ENCODE measurements around the gene SMYD3.
"Not testable (repeated sequence)": the region's sequence is repeated elsewhere in the genome, so short reads cannot be mapped to it uniquely, and the experiment has no call there.

Gene SMYD3

GRCh38 chr1:246416261-246416660, 90.8 kb downstream of the SMYD3 start:
- DNase-seq (ENCODE audit: low read depth in 2 of 2) = no peak

GRCh38 chr1:246415028-246415427, 92.1 kb downstream of the SMYD3 start:
- no peak for DNase-seq (ENCODE audit: low read depth in 2 of 2)

DNA sequence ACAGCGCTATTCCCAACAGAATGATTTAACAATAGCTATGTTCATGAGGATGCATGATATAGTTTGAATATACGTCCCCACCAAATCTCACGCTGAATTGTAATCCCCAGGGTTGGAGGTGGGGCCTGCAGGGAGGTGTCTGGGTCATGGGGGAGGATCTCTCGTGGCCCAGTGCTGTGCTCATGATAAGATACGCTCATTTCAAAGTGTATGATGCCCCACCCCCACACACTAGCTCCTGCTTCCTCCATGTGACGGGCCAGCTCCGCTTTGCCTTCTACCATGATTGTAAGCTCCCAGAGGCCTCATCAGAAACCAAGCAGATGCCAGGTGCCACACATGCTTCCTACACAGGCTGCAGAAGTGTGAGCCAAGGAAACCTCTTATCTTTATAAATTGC, 93.6 kb downstream of the SMYD3 start:
- DNase-seq (ENCODE audit: low read depth in 2 of 2) = no peak

GRCh38 chr1:246404078-246404477, 103.0 kb downstream of the SMYD3 start:
- no peak for DNase-seq (ENCODE audit: low read depth in 2 of 2)

DNA sequence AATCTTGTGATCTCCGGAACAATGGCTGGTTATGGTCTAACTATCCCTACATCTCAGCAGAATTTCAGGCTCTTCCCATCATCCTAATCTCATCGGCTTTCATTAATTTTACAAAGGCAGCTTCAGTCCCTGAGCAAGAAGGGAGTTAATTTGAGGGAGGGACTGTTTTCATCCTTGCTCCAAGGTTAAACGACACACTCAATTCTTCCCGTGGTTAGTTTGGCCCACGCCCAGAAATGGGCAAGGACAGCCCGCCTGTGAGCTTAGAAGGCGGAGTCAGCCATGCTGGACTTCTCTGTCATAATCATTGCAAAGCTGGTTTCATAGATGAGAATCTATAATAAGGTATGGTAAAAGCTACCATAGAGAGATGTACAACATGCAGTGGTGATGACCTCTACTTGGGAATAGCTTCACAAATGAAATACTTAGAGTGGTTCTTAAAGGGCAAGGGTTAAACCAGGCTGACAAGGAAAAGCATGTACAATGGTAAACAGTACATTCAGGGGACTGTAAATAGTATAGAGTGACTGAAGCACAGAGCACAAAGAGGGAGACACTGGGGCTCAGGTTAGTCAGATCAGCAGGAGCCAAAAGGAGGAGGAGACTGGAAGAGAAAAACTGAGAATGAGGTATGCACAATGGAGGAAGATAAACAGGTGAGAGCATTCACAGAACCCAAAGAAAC, 108.8 kb downstream of the SMYD3 start:
- DNase-seq (ENCODE audit: low read depth in 2 of 2) = no peak

GRCh38 chr1:246397046-246397445, 110.0 kb downstream of the SMYD3 start:
- DNase-seq (ENCODE audit: low read depth in 2 of 2) = no peak

GRCh38 chr1:246396322-246396721, 110.8 kb downstream of the SMYD3 start:
- no peak for DNase-seq (ENCODE audit: low read depth in 2 of 2)

GRCh38 chr1:246394121-246394520, 113.0 kb downstream of the SMYD3 start:
- no peak for DNase-seq (ENCODE audit: low read depth in 2 of 2)

DNA sequence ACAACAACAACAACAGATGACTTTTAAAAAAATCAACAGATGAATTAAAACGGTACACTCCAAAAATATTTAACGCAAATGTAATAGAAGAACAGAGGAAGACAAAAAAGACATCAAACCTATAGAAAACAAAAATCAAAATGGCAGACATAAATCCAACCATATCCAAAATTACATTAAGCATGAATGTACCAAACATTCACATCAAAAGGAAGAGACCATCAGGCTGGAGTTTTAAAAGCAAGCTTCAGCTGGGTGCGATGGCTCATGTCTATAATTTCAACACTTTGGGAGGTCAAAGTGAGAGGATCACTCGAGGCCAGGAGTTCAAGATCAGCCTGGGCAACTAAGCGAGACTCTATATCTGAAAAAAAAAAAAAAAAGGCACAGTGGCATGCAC, 116.2 kb downstream of the SMYD3 start:
- no peak for DNase-seq (ENCODE audit: low read depth in 2 of 2)

GRCh38 chr1:246384616-246385015, 122.5 kb downstream of the SMYD3 start:
- no peak for DNase-seq (ENCODE audit: low read depth in 2 of 2)

DNA sequence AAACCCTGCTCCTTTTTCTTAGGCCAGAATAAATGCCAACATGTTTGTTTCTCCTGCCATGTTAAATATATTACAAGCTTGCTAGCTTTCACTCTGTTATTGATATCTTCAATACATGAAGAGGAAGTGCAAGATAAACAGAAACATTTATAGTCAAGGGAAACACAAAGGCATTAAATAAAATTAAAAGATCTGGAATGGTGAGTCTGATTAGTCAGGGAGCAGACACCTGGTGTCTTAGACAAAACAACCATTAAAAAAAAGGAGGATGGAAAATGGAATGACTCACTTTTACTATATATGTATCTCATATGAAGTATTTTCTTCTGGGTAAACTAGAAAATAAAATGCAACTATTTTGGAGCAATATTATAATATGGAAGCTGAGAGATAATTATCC, 123.3 kb downstream of the SMYD3 start:
- no peak for DNase-seq (ENCODE audit: low read depth in 2 of 2)

DNA sequence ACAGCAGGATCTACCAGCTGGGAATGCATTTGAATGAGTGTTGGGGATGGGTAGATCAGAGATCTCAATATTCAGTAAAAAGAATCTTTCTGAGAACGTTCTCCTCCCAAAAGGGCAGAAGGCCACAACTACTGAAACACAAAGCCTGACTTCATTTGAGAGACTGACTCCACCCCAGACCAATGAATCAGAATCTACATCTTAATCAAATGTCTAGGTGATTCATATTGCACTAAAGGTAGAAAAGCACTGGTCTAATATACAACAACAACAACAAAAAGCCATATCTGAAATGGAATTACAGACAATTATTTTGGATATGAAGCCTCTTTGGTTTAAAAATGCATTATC, 123.9 kb downstream of the SMYD3 start:
- no peak for DNase-seq (ENCODE audit: low read depth in 2 of 2)

- DNase-seq (ENCODE audit: low read depth in 2 of 2) = no peak
Measured at GRCh38 chr1:246382589-246383238, 124.4 kb downstream of the SMYD3 start.

DNA sequence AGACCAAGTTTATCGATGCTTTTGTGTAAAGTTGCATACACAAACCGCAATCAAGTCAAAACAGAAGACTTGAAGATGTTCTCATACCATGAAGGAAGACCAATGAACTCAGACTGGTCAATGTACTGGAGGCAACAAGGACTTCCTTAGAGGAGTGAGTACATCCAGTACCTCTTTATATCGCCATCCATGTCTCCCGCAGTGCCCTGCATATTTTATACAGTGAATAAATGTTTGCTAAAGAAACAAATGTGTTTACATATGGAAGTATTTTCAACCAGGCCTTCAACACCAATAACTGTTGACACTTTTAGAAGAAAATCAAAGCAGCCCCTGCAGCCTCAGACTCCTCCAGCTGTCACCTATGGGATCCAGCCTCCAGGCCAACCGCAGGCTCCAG, 125.6 kb downstream of the SMYD3 start:
- DNase-seq (ENCODE audit: low read depth in 2 of 2) = no peak

GRCh38 chr1:246377625-246378153, 129.4 kb downstream of the SMYD3 start:
- DNase-seq (ENCODE audit: low read depth in 2 of 2) = no peak

- DNase-seq (ENCODE audit: low read depth in 2 of 2) = no peak
Measured at GRCh38 chr1:246373828-246374569, 133.1 kb downstream of the SMYD3 start.

DNA sequence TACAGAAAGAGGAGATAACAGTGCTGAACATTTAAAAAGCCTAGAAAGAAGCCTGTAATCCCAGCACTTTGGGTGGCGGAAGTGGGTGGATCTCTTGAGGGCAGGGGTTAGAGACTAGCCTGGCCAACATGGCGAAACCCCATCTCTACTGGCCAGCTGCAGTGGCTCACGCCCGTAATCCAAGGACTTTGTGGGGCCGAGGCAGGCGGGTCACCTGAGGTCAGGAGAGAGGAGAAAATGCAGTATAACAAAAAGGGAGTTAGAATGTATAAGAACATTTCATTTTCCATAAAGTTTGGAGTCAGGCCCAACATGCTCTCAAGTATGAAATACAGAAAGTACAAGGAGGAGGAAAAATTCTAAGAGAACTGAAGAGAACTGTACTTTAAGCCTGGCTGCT, 134.5 kb downstream of the SMYD3 start:
- DNase-seq (ENCODE audit: low read depth in 2 of 2) = no peak

GRCh38 chr1:246367041-246367440, 140.0 kb downstream of the SMYD3 start:
- no peak for DNase-seq (ENCODE audit: low read depth in 2 of 2)

GRCh38 chr1:246365708-246366107, 141.4 kb downstream of the SMYD3 start:
- DNase-seq (ENCODE audit: low read depth in 2 of 2) = no peak

- no peak for DNase-seq (ENCODE audit: low read depth in 2 of 2)
Measured at GRCh38 chr1:246364415-246364941, 142.6 kb downstream of the SMYD3 start.

DNA sequence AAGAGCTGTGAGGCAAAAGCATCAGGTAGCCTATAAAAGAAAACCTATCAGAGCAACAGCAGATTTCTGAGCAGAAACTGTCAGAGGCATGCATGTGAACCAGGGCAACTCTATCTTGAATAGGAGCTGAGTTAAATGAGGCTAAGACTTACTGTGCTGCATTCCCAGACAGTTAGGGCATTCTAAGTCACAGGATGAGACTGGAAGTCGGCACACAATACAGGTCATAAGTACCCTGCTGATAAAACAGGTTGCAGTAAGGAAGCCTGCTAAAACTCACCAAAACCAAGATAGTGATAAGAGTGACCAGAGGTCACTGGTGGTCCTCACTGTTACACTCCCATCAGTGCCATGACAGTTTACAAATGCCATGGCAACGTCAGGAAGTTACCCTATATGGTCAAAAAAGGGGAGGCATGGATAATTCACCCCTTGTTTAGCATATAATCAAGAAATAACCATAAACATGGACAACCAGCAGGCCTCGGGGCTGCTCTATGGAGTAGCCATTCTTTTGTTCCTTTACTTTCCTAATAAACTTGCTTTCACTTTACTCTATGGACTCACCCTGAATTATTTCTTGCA, 150.0 kb downstream of the SMYD3 start:
- not testable (repeated sequence) for DNase-seq (ENCODE audit: low read depth in 2 of 2)
